ENCODE results near the gene MYLK2.
"Not testable (repeated sequence)": the region's sequence is repeated elsewhere in the genome, so short reads cannot be mapped to it uniquely, and the experiment has no call there.

MYLK2 gene

DNA sequence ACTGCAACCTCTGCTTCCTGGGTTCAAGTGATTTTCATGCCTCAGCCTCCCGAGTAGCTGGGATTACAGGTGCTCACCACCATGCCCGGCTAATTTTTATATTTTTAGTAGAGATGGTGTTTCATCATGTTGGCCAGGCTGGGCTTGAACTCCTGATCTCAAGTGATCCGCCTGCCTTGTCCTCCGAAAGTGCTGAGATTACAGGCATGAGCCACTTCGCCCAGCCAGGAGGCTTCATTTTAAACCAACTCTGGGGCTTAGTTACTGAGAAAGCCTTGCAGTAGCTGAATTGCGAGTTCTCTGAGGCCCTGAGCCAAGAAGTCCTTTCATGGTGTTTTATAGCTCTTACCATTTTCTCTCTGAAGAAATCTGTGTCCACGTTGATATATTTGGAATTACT, 5.0 kb upstream of the MYLK2 start:
- not testable (repeated sequence) for H3K9me3 ChIP-seq (ENCODE audit: control insufficient read depth in 1 of 2, low read length in 2 of 2); H3K4me1 ChIP-seq (ENCODE audit: control insufficient read depth in 1 of 2, insufficient read depth in 2 of 2, low read length in 2 of 2); H3K9ac ChIP-seq (ENCODE audit: low read depth in 1 of 2, low read length in 2 of 2); H3K36me3 ChIP-seq (ENCODE audit: control insufficient read depth in 1 of 2, insufficient read depth in 2 of 2, low read length in 2 of 2); H3K27ac ChIP-seq (ENCODE audit: low read depth, low read length); H3K4me3 ChIP-seq (ENCODE audit: low read depth in 1 of 2, low read length in 2 of 2); H3K27me3 ChIP-seq (ENCODE audit: control insufficient read depth in 1 of 2, insufficient read depth in 2 of 2, low read length in 2 of 2)

DNA sequence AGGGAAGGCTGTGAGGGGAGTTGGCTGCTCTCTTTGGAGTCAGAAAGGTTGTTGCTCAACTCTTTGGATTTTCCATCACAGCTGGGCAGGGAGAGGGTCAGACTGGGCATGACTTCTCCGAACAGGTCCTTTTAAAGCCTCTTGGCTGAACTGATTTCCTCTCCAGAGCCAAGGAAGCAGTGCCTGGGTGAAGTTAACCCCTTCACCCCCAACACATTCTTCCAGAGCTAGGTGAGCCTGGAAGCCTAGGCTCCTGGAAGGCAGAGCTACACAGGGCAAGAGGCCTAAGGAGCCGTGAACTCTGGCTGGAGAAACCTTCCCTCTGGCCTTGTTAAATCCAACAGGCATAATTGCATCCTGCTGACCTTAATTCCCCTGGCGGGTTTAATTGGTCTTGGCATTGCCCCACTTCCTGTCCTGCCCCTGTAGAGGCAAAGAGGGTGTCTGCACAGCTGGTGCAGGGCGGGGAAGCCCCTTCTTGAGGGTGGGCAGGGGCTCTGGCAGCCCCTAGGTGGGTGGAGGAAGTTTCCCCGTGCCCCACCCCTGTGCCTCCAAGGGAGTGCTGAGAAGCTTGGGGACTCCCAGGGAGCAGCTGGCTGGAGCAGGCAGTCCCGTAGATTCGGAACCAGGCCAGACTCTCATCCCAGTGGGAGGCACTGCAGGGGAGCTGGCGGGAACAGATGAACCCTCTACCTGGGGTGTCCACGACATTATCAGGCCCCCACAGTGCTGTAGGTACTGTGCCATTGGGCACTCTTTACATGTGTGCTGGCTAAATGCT, 3.6 kb upstream of the MYLK2 start:
- no peaks in the 10 kb centered on the region for H3K27me3 ChIP-seq (ENCODE audit: control insufficient read depth in 1 of 2, insufficient read depth in 2 of 2, low read length in 2 of 2)
- no peak overlapping the region for H3K4me3 ChIP-seq (ENCODE audit: low read depth in 1 of 2, low read length in 2 of 2)
- no peaks in the 10 kb centered on the region for H3K4me1 ChIP-seq (ENCODE audit: control insufficient read depth in 1 of 2, insufficient read depth in 2 of 2, low read length in 2 of 2)
- no peak overlapping the region for H3K9ac ChIP-seq (ENCODE audit: low read depth in 1 of 2, low read length in 2 of 2)
- no peaks in the 10 kb centered on the region for H3K9me3 ChIP-seq (ENCODE audit: control insufficient read depth in 1 of 2, low read length in 2 of 2)
- no peaks in the 10 kb centered on the region for H3K36me3 ChIP-seq (ENCODE audit: control insufficient read depth in 1 of 2, insufficient read depth in 2 of 2, low read length in 2 of 2)
- H3K27ac ChIP-seq (ENCODE audit: low read depth, low read length): no peak overlapping the region

DNA sequence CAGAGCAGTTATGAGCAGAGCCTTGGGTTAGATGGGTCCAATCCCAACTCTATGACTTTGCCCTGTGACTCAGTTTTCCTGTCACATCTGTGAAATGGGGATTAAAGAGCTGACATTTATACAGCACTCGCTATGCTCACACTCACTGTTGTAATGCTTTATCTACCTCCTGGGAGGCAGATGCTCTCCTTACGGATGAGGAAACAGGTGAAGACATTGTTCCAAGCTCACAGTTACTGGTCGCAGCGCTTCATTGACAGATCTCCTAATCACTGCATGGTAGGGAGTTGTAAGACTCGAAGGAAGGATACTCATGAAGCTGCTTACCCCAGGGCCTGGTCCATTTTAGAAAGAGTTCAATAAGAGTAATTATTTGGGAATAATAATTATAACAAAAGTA, 2.9 kb upstream of the MYLK2 start:
- Histone ChIP-seq H3K9ac (ENCODE audit: low read depth in 1 of 2, low read length in 2 of 2) (no peak overlapping the region), H3K4me1 (ENCODE audit: control insufficient read depth in 1 of 2, insufficient read depth in 2 of 2, low read length in 2 of 2) (no peaks in the 10 kb centered on the region), H3K27ac (ENCODE audit: low read depth, low read length) (no peak overlapping the region), H3K27me3 (ENCODE audit: control insufficient read depth in 1 of 2, insufficient read depth in 2 of 2, low read length in 2 of 2) (no peaks in the 10 kb centered on the region), H3K4me3 (ENCODE audit: low read depth in 1 of 2, low read length in 2 of 2) (no peak overlapping the region), H3K36me3 (ENCODE audit: control insufficient read depth in 1 of 2, insufficient read depth in 2 of 2, low read length in 2 of 2) (no peaks in the 10 kb centered on the region), H3K9me3 (ENCODE audit: control insufficient read depth in 1 of 2, low read length in 2 of 2) (no peaks in the 10 kb centered on the region)

GRCh38 chr20:31817461-31817860, 1.7 kb upstream of the MYLK2 start:
- no peaks in the 10 kb centered on the region for H3K27me3 ChIP-seq (ENCODE audit: control insufficient read depth in 1 of 2, insufficient read depth in 2 of 2, low read length in 2 of 2)
- H3K27ac ChIP-seq (ENCODE audit: low read depth, low read length): no peak overlapping the region
- H3K36me3 ChIP-seq (ENCODE audit: control insufficient read depth in 1 of 2, insufficient read depth in 2 of 2, low read length in 2 of 2): no peaks in the 10 kb centered on the region
- no peak overlapping the region for H3K9ac ChIP-seq (ENCODE audit: low read depth in 1 of 2, low read length in 2 of 2)
- H3K4me1 ChIP-seq (ENCODE audit: control insufficient read depth in 1 of 2, insufficient read depth in 2 of 2, low read length in 2 of 2): no peaks in the 10 kb centered on the region
- H3K4me3 ChIP-seq (ENCODE audit: low read depth in 1 of 2, low read length in 2 of 2): no peak overlapping the region
- H3K9me3 ChIP-seq (ENCODE audit: control insufficient read depth in 1 of 2, low read length in 2 of 2): no peaks in the 10 kb centered on the region

GRCh38 chr20:31818376-31818908, 714 bp upstream of the MYLK2 start:
- Histone ChIP-seq H3K9me3 (ENCODE audit: control insufficient read depth in 1 of 2, low read length in 2 of 2) (no peaks in the 10 kb centered on the region), H3K4me1 (ENCODE audit: control insufficient read depth in 1 of 2, insufficient read depth in 2 of 2, low read length in 2 of 2) (peaks cover 3 to 4% of the 10 kb centered on the region in 2 donors), H3K36me3 (ENCODE audit: control insufficient read depth in 1 of 2, insufficient read depth in 2 of 2, low read length in 2 of 2) (no peaks in the 10 kb centered on the region), H3K4me3 (ENCODE audit: low read depth in 1 of 2, low read length in 2 of 2) (no peak overlapping the region), H3K9ac (ENCODE audit: low read depth in 1 of 2, low read length in 2 of 2) (no peak overlapping the region), H3K27me3 (ENCODE audit: control insufficient read depth in 1 of 2, insufficient read depth in 2 of 2, low read length in 2 of 2) (no peaks in the 10 kb centered on the region), H3K27ac (ENCODE audit: low read depth, low read length) (no peak overlapping the region)

- Histone ChIP-seq H3K4me3 (ENCODE audit: low read depth in 1 of 2, low read length in 2 of 2) (no peak overlapping the region), H3K36me3 (ENCODE audit: control insufficient read depth in 1 of 2, insufficient read depth in 2 of 2, low read length in 2 of 2) (no peaks in the 10 kb centered on the region), H3K4me1 (ENCODE audit: control insufficient read depth in 1 of 2, insufficient read depth in 2 of 2, low read length in 2 of 2) (peaks cover 3 to 4% of the 10 kb centered on the region in 2 donors), H3K9ac (ENCODE audit: low read depth in 1 of 2, low read length in 2 of 2) (no peak overlapping the region), H3K9me3 (ENCODE audit: control insufficient read depth in 1 of 2, low read length in 2 of 2) (no peaks in the 10 kb centered on the region), H3K27ac (ENCODE audit: low read depth, low read length) (no peak overlapping the region), H3K27me3 (ENCODE audit: control insufficient read depth in 1 of 2, insufficient read depth in 2 of 2, low read length in 2 of 2) (no peaks in the 10 kb centered on the region)
These were observed 1.1 kb downstream of the MYLK2 start for GRCh38 chr20:31820228-31820627.

DNA sequence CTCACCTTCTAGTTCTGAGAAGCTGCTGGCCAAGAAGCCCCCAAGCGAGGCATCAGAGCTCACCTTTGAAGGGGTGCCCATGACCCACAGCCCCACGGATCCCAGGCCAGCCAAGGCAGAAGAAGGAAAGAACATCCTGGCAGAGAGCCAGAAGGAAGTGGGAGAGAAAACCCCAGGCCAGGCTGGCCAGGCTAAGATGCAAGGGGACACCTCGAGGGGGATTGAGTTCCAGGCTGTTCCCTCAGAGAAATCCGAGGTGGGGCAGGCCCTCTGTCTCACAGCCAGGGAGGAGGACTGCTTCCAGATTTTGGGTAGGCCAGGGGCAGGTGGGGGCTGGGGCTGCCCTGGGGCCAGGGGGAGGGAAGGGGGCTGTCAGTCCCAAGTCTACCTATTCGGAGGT, 2.3 kb downstream of the MYLK2 start:
- Histone ChIP-seq H3K4me3 (ENCODE audit: low read depth in 1 of 2, low read length in 2 of 2) (no peak overlapping the region), H3K9me3 (ENCODE audit: control insufficient read depth in 1 of 2, low read length in 2 of 2) (no peaks in the 10 kb centered on the region), H3K9ac (ENCODE audit: low read depth in 1 of 2, low read length in 2 of 2) (no peak overlapping the region), H3K27ac (ENCODE audit: low read depth, low read length) (no peak overlapping the region), H3K27me3 (ENCODE audit: control insufficient read depth in 1 of 2, insufficient read depth in 2 of 2, low read length in 2 of 2) (no peaks in the 10 kb centered on the region), H3K36me3 (ENCODE audit: control insufficient read depth in 1 of 2, insufficient read depth in 2 of 2, low read length in 2 of 2) (no peaks in the 10 kb centered on the region), H3K4me1 (ENCODE audit: control insufficient read depth in 1 of 2, insufficient read depth in 2 of 2, low read length in 2 of 2) (peaks cover 3 to 4% of the 10 kb centered on the region in 2 donors)

- Histone ChIP-seq H3K27me3 (ENCODE audit: control insufficient read depth in 1 of 2, insufficient read depth in 2 of 2, low read length in 2 of 2) (no peaks in the 10 kb centered on the region), H3K36me3 (ENCODE audit: control insufficient read depth in 1 of 2, insufficient read depth in 2 of 2, low read length in 2 of 2) (no peaks in the 10 kb centered on the region), H3K9ac (ENCODE audit: low read depth in 1 of 2, low read length in 2 of 2) (no peak overlapping the region), H3K4me1 (ENCODE audit: control insufficient read depth in 1 of 2, insufficient read depth in 2 of 2, low read length in 2 of 2) (peaks cover 3 to 4% of the 10 kb centered on the region in 2 donors), H3K9me3 (ENCODE audit: control insufficient read depth in 1 of 2, low read length in 2 of 2) (no peaks in the 10 kb centered on the region), H3K27ac (ENCODE audit: low read depth, low read length) (no peak overlapping the region), H3K4me3 (ENCODE audit: low read depth in 1 of 2, low read length in 2 of 2) (no peak overlapping the region)
These were observed 3.5 kb downstream of the MYLK2 start for GRCh38 chr20:31822421-31823330.

GRCh38 chr20:31823360-31824124, 4.4 kb downstream of the MYLK2 start:
- no peak overlapping the region for H3K9ac ChIP-seq (ENCODE audit: low read depth in 1 of 2, low read length in 2 of 2)
- no peak overlapping the region for H3K4me3 ChIP-seq (ENCODE audit: low read depth in 1 of 2, low read length in 2 of 2)
- no peak overlapping the region for H3K27ac ChIP-seq (ENCODE audit: low read depth, low read length)
- H3K36me3 ChIP-seq (ENCODE audit: control insufficient read depth in 1 of 2, insufficient read depth in 2 of 2, low read length in 2 of 2): no peaks in the 10 kb centered on the region
- H3K27me3 ChIP-seq (ENCODE audit: control insufficient read depth in 1 of 2, insufficient read depth in 2 of 2, low read length in 2 of 2): no peaks in the 10 kb centered on the region
- H3K4me1 ChIP-seq (ENCODE audit: control insufficient read depth in 1 of 2, insufficient read depth in 2 of 2, low read length in 2 of 2): peaks cover 3 to 4% of the 10 kb centered on the region in 2 donors
- no peaks in the 10 kb centered on the region for H3K9me3 ChIP-seq (ENCODE audit: control insufficient read depth in 1 of 2, low read length in 2 of 2)

Data from duodenal mucosa (tissue), 2 donors.